Smooth muscle cell (in vitro differentiated cells): Measurements from ENCODE around the gene DTD1. TPM values are rescaled to one million over a fixed set of nuclear protein-coding genes. Genes with fewer than 3 reads are reported as not detected.

Source experiments
- DNase-seq: peaks from one replicate; lab custom pipeline; 2025; ENCODE audit not compliant: unreplicated experiment; lab: John Stamatoyannopoulos, UW
- H2AFZ ChIP-seq: fragments of 200-600 bp; sonication (generic); 2 replicates; pipeline ENCODE4 v1.6.0; 2016; ENCODE audit warnings: antibody characterized with exemption, low read depth, mild to moderate bottlenecking
- H3F3A ChIP-seq: fragments of 200-600 bp; sonication (generic); 2 replicates; pipeline ENCODE4 v1.6.0; 2017; ENCODE audit warnings: antibody characterized with exemption, low read depth
- H3K27ac ChIP-seq: fragments of 200-600 bp; sonication (generic); 2 replicates; pipeline ENCODE4 v1.5.1; 2016; ENCODE audit warnings: low read depth, mild to moderate bottlenecking
- H3K27me3 ChIP-seq: fragments of 200-600 bp; sonication (generic); 2 replicates; pipeline ENCODE4 v1.6.1; 2016; ENCODE audit warnings: low read depth, mild to moderate bottlenecking
- H3K36me3 ChIP-seq: fragments of 200-600 bp; sonication (generic); 2 replicates; pipeline ENCODE4 v1.5.1; 2016; ENCODE audit warnings: low read depth
- H3K4me1 ChIP-seq: fragments of 200-600 bp; sonication (generic); 2 replicates; pipeline ENCODE4 v1.5.1; 2016; ENCODE audit warnings: low read depth
- H3K4me2 ChIP-seq: fragments of 200-600 bp; sonication (generic); 2 replicates; pipeline ENCODE4 v1.6.0; 2016; ENCODE audit warnings: mild to moderate bottlenecking
- H3K4me3 ChIP-seq: fragments of 200-600 bp; sonication (generic); 2 replicates; pipeline ENCODE4 v1.5.1; 2016; ENCODE audit warnings: mild to moderate bottlenecking
- H3K79me2 ChIP-seq: fragments of 200-600 bp; sonication (generic); 2 replicates; pipeline ENCODE4 v1.6.0; 2016; ENCODE audit warnings: low read depth, mild to moderate bottlenecking
- H3K9ac ChIP-seq: fragments of 200-600 bp; sonication (generic); 2 replicates; pipeline ENCODE4 v1.6.0; 2016; ENCODE audit warnings: low read depth
- H3K9me3 ChIP-seq: fragments of 200-600 bp; sonication (generic); replicated peaks from 2 replicates; pipeline ENCODE4 v1.5.1; 2016; ENCODE audit warnings: low read depth
- H4K20me1 ChIP-seq: fragments of 200-600 bp; sonication (generic); 2 replicates; pipeline ENCODE4 v1.6.0; 2016; ENCODE audit warnings: low read depth
- CTCF ChIP-seq: fragments of 200-600 bp; sonication (generic); IDR thresholded peaks from 2 replicates; pipeline ENCODE4 v1.5.1; 2017; ENCODE audit warnings: borderline replicate concordance, mild to moderate bottlenecking, antibody characterized with exemption; ENCODE audit not compliant: insufficient read depth, poor library complexity, severe bottlenecking
- WGBS: methylation state at CpG from one replicate; pipeline ENCODE4 v1.1.7; 2016; ENCODE audit warnings: low lambda C conversion rate; 5-methylcytosine and 5-hydroxymethylcytosine counted together
- polyA plus RNA-seq: library from polyadenylated mRNA; unstranded; fragments of >200 nt; fragmentation: Nextera tagmentation; extraction: Ambion mirVana; gene quantifications from 2 replicates; pipeline ENCODE4 v1.2.1, GENCODE V29; 2016
- total RNA-seq: library from RNA; depleted of rRNA; stranded (reverse); fragments of >200 nt; gene quantifications from 2 replicates; pipeline ENCODE4 v1.2.3, GENCODE V29; 2014

DTD1 gene
- total and polyA plus RNA-seq, 2 experiments from 2014 or later, result 23.9 to 26.9 TPM

GRCh38 chr20:18571009-18571408 lies 16.8 kb upstream of the DTD1 start:
- Histone ChIP-seq H3K4me1 (peaks cover 14% of the 10 kb centered on the region), H3K36me3 (no peaks in the 10 kb centered on the region), H3K27ac (no peak overlapping the region), H3K4me2 (no peak overlapping the region), H3K79me2 (peaks cover 18% of the 10 kb centered on the region), H2AFZ (no peak overlapping the region), H3K4me3 (no peak overlapping the region), H3K9ac (no peak overlapping the region), H3F3A (no peaks in the 10 kb centered on the region), H3K9me3 (no peaks in the 10 kb centered on the region), H3K27me3 (no peaks in the 10 kb centered on the region), H4K20me1 (no peaks in the 10 kb centered on the region)
- no peak for TF ChIP-seq CTCF
- 98% methylated on average over 2 of the region's 2 CpGs for WGBS
- no peak for DNase-seq

- Histone ChIP-seq H3K79me2 (peaks cover 18% of the 10 kb centered on the region), H3K4me3 (no peak overlapping the region), H3F3A (no peaks in the 10 kb centered on the region), H3K4me1 (peaks cover 9% of the 10 kb centered on the region), H3K27ac (no peak overlapping the region), H4K20me1 (no peaks in the 10 kb centered on the region), H3K9me3 (no peaks in the 10 kb centered on the region), H3K36me3 (no peaks in the 10 kb centered on the region), H3K9ac (no peak overlapping the region), H3K27me3 (no peaks in the 10 kb centered on the region), H2AFZ (no peak overlapping the region), H3K4me2 (no peak overlapping the region)
- WGBS, result 92% methylated on average over 2 of the region's 2 CpGs
- DNase-seq, result no peak
- TF ChIP-seq CTCF, result no peak
These were observed 16.3 kb upstream of the DTD1 start for GRCh38 chr20:18571578-18571977.

GRCh38 chr20:18577942-18578341 lies 9.9 kb upstream of the DTD1 start:
- no peaks in the 10 kb centered on the region for H3K79me2 ChIP-seq
- H3K27me3 ChIP-seq, result no peaks in the 10 kb centered on the region
- no peak overlapping the region for H3K9ac ChIP-seq
- no peak overlapping the region for H2AFZ ChIP-seq
- H3F3A ChIP-seq, result no peaks in the 10 kb centered on the region
- no peak overlapping the region for H3K4me2 ChIP-seq
- H3K4me1 ChIP-seq, result no peaks in the 10 kb centered on the region
- 77% methylated on average over 6 of the region's 6 CpGs for WGBS
- H3K27ac ChIP-seq, result no peak overlapping the region
- no peaks in the 10 kb centered on the region for H3K9me3 ChIP-seq
- TF ChIP-seq CTCF, result no peak
- no peaks in the 10 kb centered on the region for H4K20me1 ChIP-seq
- H3K36me3 ChIP-seq, result no peaks in the 10 kb centered on the region
- no peak overlapping the region for H3K4me3 ChIP-seq
- no peak for DNase-seq

- H3K4me2 ChIP-seq, result no peak overlapping the region
- no peaks in the 10 kb centered on the region for H3K79me2 ChIP-seq
- no peaks in the 10 kb centered on the region for H3K9me3 ChIP-seq
- H3K36me3 ChIP-seq, result no peaks in the 10 kb centered on the region
- no peak overlapping the region for H2AFZ ChIP-seq
- no peak for TF ChIP-seq CTCF
- no peaks in the 10 kb centered on the region for H3K4me1 ChIP-seq
- WGBS, result 90% methylated on average over 6 of the region's 6 CpGs
- no peaks in the 10 kb centered on the region for H3F3A ChIP-seq
- H3K27me3 ChIP-seq, result no peaks in the 10 kb centered on the region
- H3K4me3 ChIP-seq, result no peak overlapping the region
- DNase-seq, result no peak
- no peak overlapping the region for H3K9ac ChIP-seq
- no peak overlapping the region for H3K27ac ChIP-seq
- H4K20me1 ChIP-seq, result no peaks in the 10 kb centered on the region
These were observed 9.3 kb upstream of the DTD1 start for GRCh38 chr20:18578581-18578980.
